Ishikawa (cell line): ENCODE data around the gene CORO7.
A peak's percentile ranks its signal among the peaks of the same experiment; 100 is the strongest.

ENCODE experiments used
- CEBPB ChIP-seq: IDR thresholded peaks from 2 replicates; pipeline ENCODE4 v1.6.1; 2012
- CREB1 ChIP-seq: IDR thresholded peaks from 2 replicates; pipeline ENCODE4 v1.6.1; 2012; ENCODE audit warnings: low read depth
- EGR1 ChIP-seq: IDR thresholded peaks from 2 replicates; pipeline ENCODE4 v1.6.1; 2012
- EP300 ChIP-seq: IDR thresholded peaks from 2 replicates; pipeline ENCODE4 v1.6.1; 2012; ENCODE audit warnings: borderline replicate concordance
- FOXM1 ChIP-seq: IDR thresholded peaks from 2 replicates; pipeline ENCODE4 v1.6.1; 2012; ENCODE audit warnings: low read depth, borderline replicate concordance
- NFIC ChIP-seq: IDR thresholded peaks from 2 replicates; pipeline ENCODE4 v1.6.1; 2012
- RAD21 ChIP-seq: IDR thresholded peaks from 2 replicates; pipeline ENCODE4 v1.6.1; 2012; ENCODE audit warnings: low read depth
- TAF1 ChIP-seq: IDR thresholded peaks from 2 replicates; pipeline ENCODE4 v1.6.1; 2012; ENCODE audit warnings: low read depth, mild to moderate bottlenecking
- TCF12 ChIP-seq: IDR thresholded peaks from 2 replicates; pipeline ENCODE4 v1.6.1; 2012; ENCODE audit warnings: low read depth
- TEAD4 ChIP-seq: IDR thresholded peaks from 2 replicates; pipeline ENCODE4 v1.6.1; 2012
- YY1 ChIP-seq: IDR thresholded peaks from 2 replicates; pipeline ENCODE4 v1.6.1; 2012; ENCODE audit warnings: low read depth
- ZBTB7A ChIP-seq: IDR thresholded peaks from 2 replicates; pipeline ENCODE4 v1.6.1; 2012; ENCODE audit warnings: low read depth
- TF ChIP-seq, protein P1 (sequence below): IDR thresholded peaks from 2 replicates; pipeline ENCODE4 v1.6.1; 2012
- TF ChIP-seq, protein P2 (sequence below): IDR thresholded peaks from 2 replicates; pipeline ENCODE4 v1.6.1; 2012
- TF ChIP-seq, protein P3 (sequence below): IDR thresholded peaks from 2 replicates; pipeline ENCODE4 v1.6.1; 2012; ENCODE audit warnings: low read depth, mild to moderate bottlenecking

The CORO7 gene

DNA sequence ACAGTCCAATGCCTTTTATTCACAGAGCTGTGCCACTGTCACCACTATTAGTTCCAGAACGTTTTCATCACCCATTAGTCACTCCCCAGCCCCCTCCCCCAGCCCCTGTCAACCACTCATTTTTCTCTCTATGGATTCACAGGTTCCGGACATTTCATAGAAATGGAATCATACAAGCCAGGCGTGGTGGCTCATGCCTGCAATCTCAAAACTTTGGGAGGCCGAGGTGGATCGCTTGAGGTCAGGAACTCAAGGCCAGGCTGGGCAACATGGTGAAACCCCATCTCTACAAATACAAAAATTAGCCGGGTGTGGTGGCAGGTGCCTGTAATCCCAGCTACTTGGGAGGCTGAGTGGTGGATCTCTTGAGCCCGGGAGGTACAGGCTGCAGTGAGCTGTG lies 64.5 kb downstream of the CORO7 start:
- TF ChIP-seq, protein P1, sequence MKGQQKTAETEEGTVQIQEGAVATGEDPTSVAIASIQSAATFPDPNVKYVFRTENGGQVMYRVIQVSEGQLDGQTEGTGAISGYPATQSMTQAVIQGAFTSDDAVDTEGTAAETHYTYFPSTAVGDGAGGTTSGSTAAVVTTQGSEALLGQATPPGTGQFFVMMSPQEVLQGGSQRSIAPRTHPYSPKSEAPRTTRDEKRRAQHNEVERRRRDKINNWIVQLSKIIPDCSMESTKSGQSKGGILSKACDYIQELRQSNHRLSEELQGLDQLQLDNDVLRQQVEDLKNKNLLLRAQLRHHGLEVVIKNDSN: no peak
- TF ChIP-seq TAF1 (no peak), TCF12 (no peak), NFIC (no peak)
- TF ChIP-seq, protein P2, sequence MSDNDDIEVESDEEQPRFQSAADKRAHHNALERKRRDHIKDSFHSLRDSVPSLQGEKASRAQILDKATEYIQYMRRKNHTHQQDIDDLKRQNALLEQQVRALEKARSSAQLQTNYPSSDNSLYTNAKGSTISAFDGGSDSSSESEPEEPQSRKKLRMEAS: no peak

DNA sequence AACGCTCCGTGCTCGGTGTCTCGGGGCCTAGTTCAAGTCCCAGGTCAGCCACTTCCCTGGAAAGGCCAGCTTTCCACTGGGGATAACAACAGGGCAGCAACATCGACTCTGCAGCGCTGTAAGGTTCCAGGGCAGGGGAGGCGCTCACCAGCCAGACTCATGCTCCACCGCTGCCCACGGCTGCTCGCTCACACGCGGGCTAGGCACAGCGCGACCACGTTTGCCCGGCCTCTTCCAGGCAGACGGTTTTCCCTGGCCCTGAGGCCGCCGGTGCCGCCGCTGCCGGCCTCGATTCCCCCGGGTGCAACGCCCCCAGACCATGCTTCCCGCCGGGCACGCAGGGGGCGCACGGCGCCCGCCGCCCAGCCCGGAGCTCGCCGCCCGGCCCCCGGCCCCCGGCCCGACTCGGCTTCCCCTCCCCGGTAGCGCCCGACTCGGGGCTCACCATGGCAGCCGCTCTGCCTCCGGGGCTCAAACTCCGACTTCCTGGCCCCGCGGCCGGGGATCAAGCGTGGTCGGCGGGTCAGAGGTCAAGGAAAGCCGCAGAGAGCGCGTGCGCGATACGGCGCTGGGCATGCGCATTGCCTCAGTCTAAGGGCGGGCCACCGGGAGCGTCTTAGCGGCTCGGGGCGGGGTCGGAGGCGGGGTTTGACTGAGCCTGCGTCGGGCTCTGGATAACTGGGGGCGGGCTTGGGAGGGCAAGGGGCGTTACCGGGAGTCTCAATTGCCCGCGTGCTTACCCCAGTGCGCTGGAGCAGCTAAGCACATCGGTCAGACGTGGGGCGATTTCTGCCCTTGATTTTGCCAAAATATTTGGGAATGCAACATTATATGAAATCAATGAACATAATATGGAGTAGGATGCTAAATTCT lies 65.4 kb downstream of the CORO7 start, which contains the start of gene PAM16:
Gene PAM16, minus strand, starts transcription at position 535 of the 873 bp plus-strand sequence. Its CDS starts 87 bp downstream, at position 448.
- TF ChIP-seq ZBTB7A (0 out of 2 replicates have a peak, but pooled peaks have one; percentile 25), EP300 (no peak), TCF12 (no peak), TAF1 (peak; percentile 32; the same call in 1 of the 2 replicates), NFIC (no peak)
- TF ChIP-seq, protein P2: peak; percentile 91

DNA sequence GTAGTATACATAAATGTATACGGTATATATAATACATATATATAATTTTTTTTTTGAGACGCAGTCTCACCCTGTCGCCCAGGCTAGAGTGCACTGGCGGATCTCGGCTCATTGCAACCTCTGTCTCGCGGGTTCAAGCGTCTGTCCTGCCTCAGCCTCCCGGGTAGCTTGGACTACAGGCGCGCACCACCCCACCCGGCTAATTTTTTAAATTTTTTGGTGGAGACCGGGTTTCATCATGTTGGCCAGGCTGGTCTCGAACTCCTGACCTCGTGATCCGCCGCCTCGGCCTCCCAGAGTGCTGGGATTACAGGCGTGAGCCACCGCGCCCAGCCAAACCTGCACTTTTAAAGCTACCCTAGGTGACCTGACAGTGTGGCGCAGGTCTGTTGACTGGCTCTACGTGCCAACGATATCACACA lies 66.0 kb downstream of the CORO7 start:
- TF ChIP-seq, protein P2: no peak
- TF ChIP-seq YY1: no peak
- TF ChIP-seq EP300: no peak
- TF ChIP-seq ZBTB7A: no peak
- TF ChIP-seq TEAD4: no peak
- TF ChIP-seq, protein P1: no peak
- TF ChIP-seq CEBPB: no peak
- TF ChIP-seq CREB1: no peak
- TF ChIP-seq RAD21: no peak
- TF ChIP-seq EGR1: no peak
- no peak for TF ChIP-seq TCF12
- no peak for TF ChIP-seq FOXM1
- TF ChIP-seq, protein P3, sequence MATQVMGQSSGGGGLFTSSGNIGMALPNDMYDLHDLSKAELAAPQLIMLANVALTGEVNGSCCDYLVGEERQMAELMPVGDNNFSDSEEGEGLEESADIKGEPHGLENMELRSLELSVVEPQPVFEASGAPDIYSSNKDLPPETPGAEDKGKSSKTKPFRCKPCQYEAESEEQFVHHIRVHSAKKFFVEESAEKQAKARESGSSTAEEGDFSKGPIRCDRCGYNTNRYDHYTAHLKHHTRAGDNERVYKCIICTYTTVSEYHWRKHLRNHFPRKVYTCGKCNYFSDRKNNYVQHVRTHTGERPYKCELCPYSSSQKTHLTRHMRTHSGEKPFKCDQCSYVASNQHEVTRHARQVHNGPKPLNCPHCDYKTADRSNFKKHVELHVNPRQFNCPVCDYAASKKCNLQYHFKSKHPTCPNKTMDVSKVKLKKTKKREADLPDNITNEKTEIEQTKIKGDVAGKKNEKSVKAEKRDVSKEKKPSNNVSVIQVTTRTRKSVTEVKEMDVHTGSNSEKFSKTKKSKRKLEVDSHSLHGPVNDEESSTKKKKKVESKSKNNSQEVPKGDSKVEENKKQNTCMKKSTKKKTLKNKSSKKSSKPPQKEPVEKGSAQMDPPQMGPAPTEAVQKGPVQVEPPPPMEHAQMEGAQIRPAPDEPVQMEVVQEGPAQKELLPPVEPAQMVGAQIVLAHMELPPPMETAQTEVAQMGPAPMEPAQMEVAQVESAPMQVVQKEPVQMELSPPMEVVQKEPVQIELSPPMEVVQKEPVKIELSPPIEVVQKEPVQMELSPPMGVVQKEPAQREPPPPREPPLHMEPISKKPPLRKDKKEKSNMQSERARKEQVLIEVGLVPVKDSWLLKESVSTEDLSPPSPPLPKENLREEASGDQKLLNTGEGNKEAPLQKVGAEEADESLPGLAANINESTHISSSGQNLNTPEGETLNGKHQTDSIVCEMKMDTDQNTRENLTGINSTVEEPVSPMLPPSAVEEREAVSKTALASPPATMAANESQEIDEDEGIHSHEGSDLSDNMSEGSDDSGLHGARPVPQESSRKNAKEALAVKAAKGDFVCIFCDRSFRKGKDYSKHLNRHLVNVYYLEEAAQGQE: no peak
- no peak for TF ChIP-seq NFIC
- TF ChIP-seq TAF1: no peak

DNA sequence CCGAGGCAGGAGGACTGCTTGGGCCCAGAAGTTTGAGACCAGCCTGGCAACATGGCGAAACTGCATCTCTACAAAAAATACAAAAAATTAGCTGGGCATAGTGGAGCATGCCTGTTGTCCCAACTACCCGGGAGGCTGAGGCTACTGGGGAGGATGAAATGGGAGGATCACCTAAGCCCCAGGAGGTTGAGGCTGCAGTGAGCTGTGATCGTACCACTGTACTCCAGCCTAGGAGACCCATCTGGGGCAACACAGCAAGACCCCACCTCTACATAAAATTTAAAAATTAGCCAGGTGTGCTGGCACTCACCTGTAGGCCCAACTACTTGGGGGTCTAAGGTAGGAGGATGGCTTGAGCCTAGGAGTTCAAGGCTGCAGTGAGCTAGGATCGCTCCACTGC lies 67.1 kb downstream of the CORO7 start:
- TF ChIP-seq, protein P3: no peak
- TF ChIP-seq, protein P2: no peak
- TF ChIP-seq RAD21 (no peak), YY1 (no peak), TCF12 (no peak), ZBTB7A (no peak), CEBPB (no peak), EGR1 (no peak), FOXM1 (no peak), TAF1 (no peak), EP300 (no peak), CREB1 (no peak), TEAD4 (no peak), NFIC (no peak)
- TF ChIP-seq, protein P1: no peak
